ENCODE data around the gene PPP1R12A. TPM values are rescaled to one million over a fixed set of nuclear protein-coding genes. Genes with fewer than 3 reads are reported as not detected.

The PPP1R12A gene
- total RNA-seq, 1 donor from 2014 or later, result 95.8 TPM

DNA sequence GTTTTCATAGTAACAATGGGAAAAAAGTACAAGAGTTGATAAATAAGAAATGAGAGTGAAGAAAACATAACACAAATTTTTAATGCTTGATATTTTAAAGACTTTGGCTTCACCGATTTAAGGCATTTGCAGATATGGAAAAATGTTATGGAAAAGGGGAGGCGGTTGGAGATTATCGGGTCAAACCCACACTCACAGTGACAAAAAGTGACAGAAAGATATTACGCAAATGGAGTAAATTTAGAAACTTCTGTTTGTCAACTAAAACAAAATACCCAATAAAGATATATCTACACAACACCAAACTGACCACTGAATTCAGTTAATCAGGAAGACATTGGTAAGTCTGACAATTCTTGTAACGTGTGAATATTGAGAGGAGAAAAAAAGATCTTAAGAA is 2.5 kb downstream of the PPP1R12A start:
- no peak for DNase-seq (ENCODE audit: extremely low spot score in 2 of 2)
- intact Hi-C loops (cut with DNase I), result no loop called here
- Histone ChIP-seq H3K9me3 (no peaks in the 10 kb centered on the region), H3K36me3 (no peaks in the 10 kb centered on the region), H3K4me1 (peaks cover 69% of the 10 kb centered on the region), H3K27me3 (no peaks in the 10 kb centered on the region), H3K27ac (peak overlapping the region; percentile 98), H3K4me3 (peak overlapping the region in 1 of 2 donors; percentile 98)
- TF ChIP-seq POLR2AphosphoS5 (IDR thresholded peaks at IDR 0.05; ENCODE audit: insufficient read depth in 1 of 2, low read depth in 1 of 2), result no peak
- TF ChIP-seq, protein P1, sequence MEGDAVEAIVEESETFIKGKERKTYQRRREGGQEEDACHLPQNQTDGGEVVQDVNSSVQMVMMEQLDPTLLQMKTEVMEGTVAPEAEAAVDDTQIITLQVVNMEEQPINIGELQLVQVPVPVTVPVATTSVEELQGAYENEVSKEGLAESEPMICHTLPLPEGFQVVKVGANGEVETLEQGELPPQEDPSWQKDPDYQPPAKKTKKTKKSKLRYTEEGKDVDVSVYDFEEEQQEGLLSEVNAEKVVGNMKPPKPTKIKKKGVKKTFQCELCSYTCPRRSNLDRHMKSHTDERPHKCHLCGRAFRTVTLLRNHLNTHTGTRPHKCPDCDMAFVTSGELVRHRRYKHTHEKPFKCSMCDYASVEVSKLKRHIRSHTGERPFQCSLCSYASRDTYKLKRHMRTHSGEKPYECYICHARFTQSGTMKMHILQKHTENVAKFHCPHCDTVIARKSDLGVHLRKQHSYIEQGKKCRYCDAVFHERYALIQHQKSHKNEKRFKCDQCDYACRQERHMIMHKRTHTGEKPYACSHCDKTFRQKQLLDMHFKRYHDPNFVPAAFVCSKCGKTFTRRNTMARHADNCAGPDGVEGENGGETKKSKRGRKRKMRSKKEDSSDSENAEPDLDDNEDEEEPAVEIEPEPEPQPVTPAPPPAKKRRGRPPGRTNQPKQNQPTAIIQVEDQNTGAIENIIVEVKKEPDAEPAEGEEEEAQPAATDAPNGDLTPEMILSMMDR (IDR thresholded peaks at IDR 0.05), result no peak
- no peak for TF ChIP-seq POLR2A (IDR thresholded peaks at IDR 0.05)

DNA sequence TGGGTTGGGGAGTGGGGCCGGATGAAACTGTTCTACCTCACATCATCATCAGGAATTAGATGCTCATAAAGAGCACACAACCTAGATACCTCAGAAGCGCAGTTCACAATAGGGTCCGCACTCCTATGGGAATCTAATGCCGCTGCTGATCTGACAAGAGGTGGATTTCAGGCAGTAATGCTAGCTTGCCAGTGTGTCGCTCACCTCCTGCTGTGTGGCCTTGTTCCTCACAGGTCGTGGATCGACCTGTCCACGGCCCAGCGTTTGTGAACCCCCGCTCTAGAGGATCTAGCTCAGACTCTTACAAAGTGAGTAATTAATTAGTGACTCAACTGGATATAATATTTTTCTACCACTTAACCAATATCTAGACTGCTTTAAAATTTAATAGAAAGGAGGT is 5.8 kb downstream of the PPP1R12A start:
- H3K27ac ChIP-seq, result no peak overlapping the region

DNA sequence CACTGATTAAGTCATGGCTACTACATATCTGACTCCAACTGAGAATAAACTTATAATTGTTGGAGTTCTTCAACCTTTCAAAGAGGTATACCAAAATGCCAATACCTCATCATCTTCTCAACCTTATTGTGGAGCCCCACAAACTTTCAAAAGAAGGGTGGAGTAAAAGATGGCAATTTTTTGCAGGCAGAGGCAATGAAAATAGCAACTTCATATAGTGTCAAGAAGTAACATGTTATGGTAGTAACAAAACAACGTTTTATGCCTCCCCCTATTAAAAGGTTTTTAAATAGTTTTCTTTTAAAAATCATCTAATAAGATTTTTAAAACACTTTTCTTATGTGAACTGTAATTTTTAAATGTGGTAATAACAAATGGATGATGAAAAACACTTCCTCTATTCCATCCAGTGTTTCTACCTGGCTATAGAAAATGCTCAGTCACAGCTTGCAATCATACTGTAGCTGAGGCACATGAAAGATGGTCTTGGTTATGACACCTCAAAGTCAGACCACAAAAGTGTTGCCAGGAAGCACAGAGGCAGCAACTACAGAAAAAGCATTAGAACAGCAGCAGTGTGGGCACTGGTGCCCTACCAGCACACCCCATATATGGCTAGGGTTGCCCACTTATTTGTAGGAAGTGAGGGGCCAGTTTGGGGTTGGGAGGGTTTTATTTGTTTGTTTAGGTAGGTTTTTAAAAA is 7.0 kb downstream of the PPP1R12A start:
- Histone ChIP-seq H3K4me3 (no peak overlapping the region), H3K9me3 (no peaks in the 10 kb centered on the region), H3K27ac (no peak overlapping the region), H3K27me3 (no peaks in the 10 kb centered on the region), H3K36me3 (no peaks in the 10 kb centered on the region), H3K4me1 (peaks cover 82% of the 10 kb centered on the region)
- intact Hi-C loops (cut with DNase I), result no loop called here
- TF ChIP-seq POLR2A (IDR thresholded peaks at IDR 0.05) (no peak), POLR2AphosphoS5 (IDR thresholded peaks at IDR 0.05; ENCODE audit: insufficient read depth in 1 of 2, low read depth in 1 of 2) (no peak)
- TF ChIP-seq, protein P1 (IDR thresholded peaks at IDR 0.05), result no peak
- DNase-seq (ENCODE audit: extremely low spot score in 2 of 2), result no peak

More for the DNA sequence above, 5.8 kb downstream of the PPP1R12A start:
- Histone ChIP-seq H3K4me3 (no peak overlapping the region), H3K4me1 (peaks cover 91% of the 10 kb centered on the region), H3K27me3 (no peaks in the 10 kb centered on the region), H3K9me3 (no peaks in the 10 kb centered on the region), H3K36me3 (no peaks in the 10 kb centered on the region)
- no peak for DNase-seq (ENCODE audit: extremely low spot score in 2 of 2)
- TF ChIP-seq POLR2A (IDR thresholded peaks at IDR 0.05), result no peak
- TF ChIP-seq, protein P1 (IDR thresholded peaks at IDR 0.05), result no peak
- TF ChIP-seq POLR2AphosphoS5 (IDR thresholded peaks at IDR 0.05; ENCODE audit: insufficient read depth in 1 of 2, low read depth in 1 of 2), result no peak
- intact Hi-C loops (cut with DNase I), result no loop called here

DNA sequence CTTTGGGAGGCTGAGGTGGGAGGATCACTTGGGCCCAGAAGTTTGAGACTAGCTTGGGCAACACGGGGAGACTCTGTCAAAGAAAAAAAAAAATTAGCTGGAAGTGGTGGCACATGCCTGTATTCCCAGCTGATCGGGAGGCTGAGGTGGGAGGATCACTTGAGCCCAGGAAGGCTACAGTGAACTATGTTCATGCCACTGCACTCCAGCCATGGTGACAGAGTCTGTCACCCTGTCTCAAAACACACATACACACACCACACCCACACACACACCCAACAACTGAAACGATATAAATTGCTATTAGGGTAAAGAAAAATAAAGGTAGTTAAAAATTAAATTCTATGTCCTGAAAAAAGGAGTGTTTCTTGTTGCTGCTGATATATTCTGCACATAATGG is 7.9 kb downstream of the PPP1R12A start:
- DNase-seq (ENCODE audit: extremely low spot score in 2 of 2), result no peak
- H3K4me1 ChIP-seq, result peaks cover 80% of the 10 kb centered on the region
- no peak overlapping the region for H3K27ac ChIP-seq

DNA sequence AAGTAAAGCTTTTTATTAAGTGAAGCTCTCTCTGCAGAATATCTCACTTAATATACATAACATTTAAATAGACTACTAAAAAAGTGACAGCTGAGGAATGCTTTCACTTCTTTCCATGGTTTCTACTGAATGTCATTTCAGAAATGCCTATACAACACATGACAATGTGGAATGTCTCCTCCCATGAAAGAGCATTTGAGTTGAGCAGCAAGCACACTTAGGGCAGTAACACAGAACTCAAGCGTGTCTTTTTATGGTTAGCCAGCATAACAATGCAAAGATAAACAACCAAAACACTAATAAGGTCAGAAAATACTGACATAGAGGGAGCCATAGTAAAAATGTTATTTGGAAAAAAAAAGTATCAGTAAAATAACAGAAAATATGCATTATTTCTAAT is 9.4 kb downstream of the PPP1R12A start:
- TF ChIP-seq POLR2A (IDR thresholded peaks at IDR 0.05) (no peak), POLR2AphosphoS5 (IDR thresholded peaks at IDR 0.05; ENCODE audit: insufficient read depth in 1 of 2, low read depth in 1 of 2) (no peak)
- TF ChIP-seq, protein P1 (IDR thresholded peaks at IDR 0.05), result no peak
- no peak for DNase-seq (ENCODE audit: extremely low spot score in 2 of 2)
- Histone ChIP-seq H3K9me3 (no peaks in the 10 kb centered on the region), H3K27ac (no peak overlapping the region), H3K36me3 (no peaks in the 10 kb centered on the region), H3K4me3 (no peak overlapping the region), H3K4me1 (peaks cover 82% of the 10 kb centered on the region), H3K27me3 (no peaks in the 10 kb centered on the region)
- intact Hi-C loops (cut with DNase I), result no loop called here

More for the DNA sequence above, 7.9 kb downstream of the PPP1R12A start:
- TF ChIP-seq POLR2A (IDR thresholded peaks at IDR 0.05) (no peak), POLR2AphosphoS5 (IDR thresholded peaks at IDR 0.05; ENCODE audit: insufficient read depth in 1 of 2, low read depth in 1 of 2) (no peak)
- TF ChIP-seq, protein P1 (IDR thresholded peaks at IDR 0.05), result no peak
- no peaks in the 10 kb centered on the region for H3K27me3 ChIP-seq
- intact Hi-C loops (cut with DNase I), result no loop called here
- no peaks in the 10 kb centered on the region for H3K9me3 ChIP-seq
- no peak overlapping the region for H3K4me3 ChIP-seq
- no peaks in the 10 kb centered on the region for H3K36me3 ChIP-seq

Data from vagina (tissue), 2 donors.